ENCODE results near the gene BMP6. TPM values are rescaled to one million over a fixed set of nuclear protein-coding genes. Genes with fewer than 3 reads are reported as not detected.

BMP6 gene
- total RNA-seq, 1 donor: 1.7 TPM

GRCh38 chr6:7841781-7842468 lies 116.0 kb downstream of the BMP6 start:
- no peak overlapping the region for H3K4me3 ChIP-seq (ENCODE audit: low read depth, low read length)
- DNase-seq (ENCODE audit: low read depth): peak; percentile 59
- no peak for TF ChIP-seq CTCF (IDR thresholded peaks at IDR 0.05; ENCODE audit: insufficient read depth, low read depth, low read length)

DNA sequence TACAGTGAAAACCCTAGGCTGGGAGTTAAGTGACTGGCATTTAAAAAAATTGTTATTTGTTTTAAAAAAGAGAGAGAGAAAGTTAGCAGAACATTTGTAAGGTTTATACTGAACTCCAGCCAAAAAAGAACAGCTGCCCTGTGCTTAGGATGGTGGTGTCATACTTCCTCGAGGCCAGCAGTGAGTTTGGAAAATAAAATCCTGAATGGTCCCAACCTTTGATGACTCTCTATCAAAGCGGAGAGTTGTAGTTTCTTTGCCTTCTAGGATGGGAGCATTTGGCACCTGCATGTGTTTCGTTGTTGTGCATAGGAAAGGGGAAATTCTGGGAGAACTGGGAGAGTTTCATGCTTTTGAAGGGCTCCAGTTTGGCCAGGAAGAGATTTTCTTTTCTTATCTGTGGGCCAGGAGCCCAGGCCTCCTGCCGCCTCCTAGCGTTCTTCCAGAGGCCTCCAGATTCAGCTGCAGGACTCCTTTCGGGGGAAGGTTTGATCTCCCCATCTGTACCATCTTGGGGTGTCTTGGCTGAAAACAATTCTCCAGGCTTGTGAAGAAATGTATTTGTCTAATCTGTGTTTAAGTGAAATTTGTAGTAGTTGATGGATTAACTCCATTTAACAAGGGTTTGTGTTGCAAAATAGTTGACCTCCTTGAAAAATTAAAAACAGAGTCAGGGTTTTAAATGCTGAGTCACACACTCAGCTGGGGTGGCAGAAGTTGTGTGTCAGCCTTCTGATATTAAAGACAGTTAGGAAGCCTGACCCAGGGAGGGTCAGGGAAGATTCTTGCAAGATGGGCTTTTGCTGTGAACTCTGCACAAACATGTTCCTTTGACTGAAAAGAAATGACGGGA lies 121.3 kb downstream of the BMP6 start:
- TF ChIP-seq CTCF (IDR thresholded peaks at IDR 0.05; ENCODE audit: insufficient read depth, low read depth, low read length): peak; percentile 36
- peak; percentile 60 for DNase-seq (ENCODE audit: low read depth)
- no peak overlapping the region for H3K4me3 ChIP-seq (ENCODE audit: low read depth, low read length)

- DNase-seq (ENCODE audit: low read depth): no peak
- H3K4me3 ChIP-seq (ENCODE audit: low read depth, low read length): no peak overlapping the region
- no peak for TF ChIP-seq CTCF (IDR thresholded peaks at IDR 0.05; ENCODE audit: insufficient read depth, low read depth, low read length)
Measured at GRCh38 chr6:7848229-7848628, 122.3 kb downstream of the BMP6 start.

GRCh38 chr6:7851780-7852179 lies 125.9 kb downstream of the BMP6 start:
- no peak for DNase-seq (ENCODE audit: low read depth)
- no peak for TF ChIP-seq CTCF (IDR thresholded peaks at IDR 0.05; ENCODE audit: insufficient read depth, low read depth, low read length)
- no peak overlapping the region for H3K4me3 ChIP-seq (ENCODE audit: low read depth, low read length)

- no peak for TF ChIP-seq CTCF (IDR thresholded peaks at IDR 0.05; ENCODE audit: insufficient read depth, low read depth, low read length)
- no peak overlapping the region for H3K4me3 ChIP-seq (ENCODE audit: low read depth, low read length)
Measured at GRCh38 chr6:7859591-7859990, 133.7 kb downstream of the BMP6 start.

DNA sequence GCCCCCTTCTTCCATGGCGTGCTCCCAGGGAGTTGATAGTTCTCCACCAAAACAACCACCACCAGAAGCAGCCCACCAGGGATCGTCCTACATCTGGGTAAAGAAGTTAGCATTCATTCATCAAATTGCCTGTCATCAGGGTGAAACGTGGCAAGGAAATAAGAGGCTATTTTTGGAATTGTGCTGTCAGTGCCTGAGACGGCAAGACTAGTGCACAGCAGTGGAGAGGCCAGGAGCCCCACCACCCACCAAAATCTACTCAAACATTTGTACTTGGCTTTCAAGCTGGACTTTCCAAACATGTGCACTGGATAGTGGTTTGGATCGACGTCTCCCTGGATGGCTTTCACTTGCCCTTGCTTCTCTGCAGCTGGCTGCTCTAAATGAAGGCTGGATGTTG lies 139.9 kb downstream of the BMP6 start:
- DNase-seq (ENCODE audit: low read depth): no peak
- TF ChIP-seq CTCF (IDR thresholded peaks at IDR 0.05; ENCODE audit: insufficient read depth, low read depth, low read length): no peak
- H3K4me3 ChIP-seq (ENCODE audit: low read depth, low read length): no peak overlapping the region

More at GRCh38 chr6:7859591-7859990, 133.7 kb downstream of the BMP6 start:
- no peak for DNase-seq (ENCODE audit: low read depth)
